Left colon (tissue), 2 donors: ENCODE measurements around the gene DOC2A. TPM values are rescaled to one million over a fixed set of nuclear protein-coding genes. Genes with fewer than 3 reads are reported as not detected.
A peak's percentile ranks its signal among the peaks of the same experiment; 100 is the strongest.
"Not testable (repeated sequence)": the region's sequence is repeated elsewhere in the genome, so short reads cannot be mapped to it uniquely, and the experiment has no call there.

Experiments
- ATAC-seq: fragments of 200-7000 bp; cut with Tn5 transposase; one replicate; pipeline ENCODE4 v1.9.1; 2020; ENCODE audit warnings: mild to moderate bottlenecking, moderate library complexity
- DNase-seq, 2 donors: peaks; one replicate each; pipeline ENCODE4 v3.0.0-alpha.2; 2020
- intact Hi-C, 2 donors: fragments of 100-400 bp; cut with DNase I in 1 of 2; cut with micrococcal nuclease in 1 of 2; formaldehyde crosslinking; loops; one replicate each; pipeline versions ENCODE4 v1.11.2 to v1.14.0; 2022; cut with DNase I, micrococcal nuclease
- total RNA-seq, 2 donors: library from RNA; stranded (reverse); fragmentation: NEBNext Ultra II Directional; extraction: Animal tissue kit (Norgen Biotek cat#: 25700); gene quantifications; one replicate each; pipeline ENCODE4 v1.2.1, GENCODE V29; 2021
- donor health status: DM: no; HTN: no; CAD: no.
- donor health status: DM: yes; HTN: yes; CAD: no.

The DOC2A gene
- total RNA-seq, 2 donors from 2014 or later: 7.5 to 9.2 TPM

GRCh38 chr16:29961479-29962343 is 49.1 kb downstream of the DOC2A start, which contains the start of gene TMEM219:
Gene TMEM219 (plus strand): TSS chr16:29962079. CDS start chr16:29963144, 1,065 bp downstream.
- DNase-seq (peak; percentile 86 to 93), ATAC-seq (peak; percentile 92)
- intact Hi-C loops: no loop called here

GRCh38 chr16:29961127-29961478 is 49.7 kb downstream of the DOC2A start:
- DNase-seq (no peak), ATAC-seq (no peak)
- intact Hi-C loops: no loop called here

- intact Hi-C loops, ATAC-seq, DNase-seq: not testable (repeated sequence)
These were observed 51.0 kb downstream of the DOC2A start for GRCh38 chr16:29959821-29960220.

GRCh38 chr16:29959293-29959692 is 51.5 kb downstream of the DOC2A start:
- intact Hi-C loops: no loop called here
- no peak for ATAC-seq
- no peak for DNase-seq

- ATAC-seq (no peak), DNase-seq (no peak)
- intact Hi-C loops: no loop called here
These were observed 52.1 kb downstream of the DOC2A start for GRCh38 chr16:29958756-29959155.

Other genes starting within 250 kb of the DOC2A start
- 1,000 to 10,000 TPM; 1,315 to 1,793 TPM for gene ZG16, start 232.8 kb downstream of the DOC2A start, total RNA-seq
- 10 to 100 TPM; 53.0 to 55.2 TPM for gene KIF22, start 220.3 kb downstream of the DOC2A start, total RNA-seq
- 100 to 1,000 TPM; 252 to 365 TPM for gene MAZ, start 204.5 kb downstream of the DOC2A start, total RNA-seq
- 1 to 10 TPM; 1.3 to 2.0 TPM for gene PRRT2, start 198.8 kb downstream of the DOC2A start, total RNA-seq
- 10 to 100 TPM; 16.8 to 17.4 TPM for gene PAGR1, start 194.9 kb downstream of the DOC2A start, total RNA-seq
- 100 to 1,000 TPM; 467 to 578 TPM for gene MVP, start 190.6 kb downstream of the DOC2A start, total RNA-seq
- 10 to 100 TPM; 62.9 to 85.3 TPM for gene CDIPT, start 147.8 kb downstream of the DOC2A start, total RNA-seq
- 10 to 100 TPM; 11.1 to 13.0 TPM for gene SEZ6L2, start 111.5 kb downstream of the DOC2A start, total RNA-seq
- gene ASPHD1, start 110.5 kb downstream of the DOC2A start, total RNA-seq: 1 to 10 TPM; 1.7 to 2.0 TPM
- gene KCTD13, start 84.8 kb downstream of the DOC2A start, total RNA-seq: 10 to 100 TPM; 22.2 to 35.2 TPM
- 100 to 1,000 TPM; 187 to 192 TPM for gene TMEM219, start 48.9 kb downstream of the DOC2A start, total RNA-seq
- 10 to 100 TPM; 44.5 TPM for gene TAOK2, start 37.2 kb downstream of the DOC2A start, total RNA-seq
- 10 to 100 TPM in 1 of 2 donors, 1 to 10 TPM in 1; 7.6 to 11.9 TPM for gene HIRIP3, start 15.4 kb downstream of the DOC2A start, total RNA-seq
- gene INO80E, start 14.8 kb downstream of the DOC2A start, total RNA-seq: 10 to 100 TPM; 61.4 to 73.7 TPM
- not detected for gene C16orf92, start 12.2 kb upstream of the DOC2A start, total RNA-seq
- under 1 TPM in 1 of 2 donors, not detected in 1; 0.31 TPM for gene TLCD3B, start 20.2 kb upstream of the DOC2A start, total RNA-seq
- gene ALDOA, start 54.7 kb upstream of the DOC2A start, total RNA-seq: 1,000 to 10,000 TPM; 1,798 to 1,835 TPM
- 100 to 1,000 TPM; 101 to 106 TPM for gene PPP4C, start 65.0 kb upstream of the DOC2A start, total RNA-seq
- gene TBX6, start 80.9 kb upstream of the DOC2A start, total RNA-seq: 1 to 10 TPM in 1 of 2 donors, under 1 TPM in 1; 0.92 to 1.1 TPM
- 10 to 100 TPM; 30.5 to 58.2 TPM for gene YPEL3, start 85.2 kb upstream of the DOC2A start, total RNA-seq
- 10 to 100 TPM; 62.3 to 88.7 TPM for gene GDPD3, start 102.5 kb upstream of the DOC2A start, total RNA-seq
- 100 to 1,000 TPM; 354 to 370 TPM for gene MAPK3, start 112.2 kb upstream of the DOC2A start, total RNA-seq
- 10 to 100 TPM in 1 of 2 donors, 1 to 10 TPM in 1; 7.6 to 24.5 TPM for gene CORO1A, start 172.6 kb upstream of the DOC2A start, total RNA-seq
- 100 to 1,000 TPM; 156 to 192 TPM for gene BOLA2B, start 182.6 kb upstream of the DOC2A start, total RNA-seq
- gene SLX1A, start 182.8 kb upstream of the DOC2A start, total RNA-seq: 10 to 100 TPM; 84.5 to 86.9 TPM
- 10 to 100 TPM; 72.3 to 92.6 TPM for gene SULT1A3, start 188.2 kb upstream of the DOC2A start, total RNA-seq
- 10 to 100 TPM in 1 of 2 donors, 1 to 10 TPM in 1; 9.7 to 21.1 TPM for gene NPIPB13, start 237.5 kb upstream of the DOC2A start, total RNA-seq